Nephron progenitor cell (in vitro differentiated cells): ENCODE measurements around the gene KCTD6.
A peak's percentile ranks its signal among the peaks of the same experiment; 100 is the strongest.

Experiments
- DNase-seq: peaks from one replicate; pipeline ENCODE4 v3.0.0; 2021
- H3K27ac Mint-ChIP-seq: 2 replicates; pipeline ENCODE4 v1.8.0; 2021; ENCODE audit warnings: mild to moderate bottlenecking, moderate library complexity, mixed read lengths
- H3K27me3 Mint-ChIP-seq: 2 replicates; pipeline ENCODE4 v1.8.0; 2021; ENCODE audit warnings: mild to moderate bottlenecking, low read depth, mixed read lengths; ENCODE audit not compliant: poor library complexity
- H3K36me3 Mint-ChIP-seq: 2 replicates; pipeline ENCODE4 v1.8.0; 2021; ENCODE audit warnings: low read depth, mixed read lengths
- H3K4me1 Mint-ChIP-seq: 2 replicates; pipeline ENCODE4 v1.8.0; 2021; ENCODE audit warnings: mixed read lengths
- H3K4me3 Mint-ChIP-seq: 2 replicates; pipeline ENCODE4 v1.8.0; 2021; ENCODE audit warnings: mild to moderate bottlenecking, moderate library complexity, mixed read lengths
- H3K9me3 Mint-ChIP-seq: 2 replicates; pipeline ENCODE4 v1.8.0; 2021; ENCODE audit warnings: mild to moderate bottlenecking, moderate library complexity, mixed read lengths
- CTCF ChIP-seq: fragments of 200-600 bp; sonication (generic); IDR thresholded peaks from 2 replicates; pipeline ENCODE4 v1.5.0; 2021; ENCODE audit warnings: antibody characterized with exemption

Gene KCTD6

DNA sequence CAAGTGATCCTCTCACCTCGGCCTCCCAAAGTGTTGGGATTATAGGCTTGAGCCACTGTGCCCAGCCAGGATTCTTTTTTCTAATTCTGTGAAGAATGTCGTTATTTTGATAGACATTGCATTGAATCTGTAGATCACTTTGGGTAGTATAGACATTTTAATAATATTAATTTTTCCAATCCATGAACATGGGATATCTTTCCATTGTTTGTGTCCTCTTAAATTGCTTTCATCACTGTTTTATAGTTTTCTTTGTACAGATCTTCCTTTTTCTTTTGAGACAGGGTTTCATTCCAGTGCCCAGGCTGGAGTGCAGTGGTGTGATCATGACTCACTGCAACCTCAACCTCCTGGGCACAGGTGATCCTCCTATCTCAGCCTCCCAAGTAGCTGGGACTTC lies 11.6 kb upstream of the KCTD6 start:
- H3K9me3 Mint-ChIP-seq = peaks cover 17% of the 10 kb centered on the region

GRCh38 chr3:58482917-58483636 lies 8.8 kb upstream of the KCTD6 start:
- Mint-ChIP-seq H3K27ac (no peak overlapping the region), H3K27me3 (peaks cover 10% of the 10 kb centered on the region), H3K4me3 (no peak overlapping the region), H3K9me3 (peaks cover 17% of the 10 kb centered on the region), H3K36me3 (peaks cover 5% of the 10 kb centered on the region), H3K4me1 (peaks cover 52% of the 10 kb centered on the region)
- no peak for TF ChIP-seq CTCF
- no peak for DNase-seq

More for the DNA sequence above, 11.6 kb upstream of the KCTD6 start:
- no peak for DNase-seq
- Mint-ChIP-seq H3K27ac (no peak overlapping the region), H3K4me3 (no peak overlapping the region), H3K27me3 (peaks cover 4% of the 10 kb centered on the region), H3K36me3 (peaks cover 5% of the 10 kb centered on the region), H3K4me1 (peaks cover 34% of the 10 kb centered on the region)
- no peak for TF ChIP-seq CTCF

GRCh38 chr3:58484045-58484721 lies 7.7 kb upstream of the KCTD6 start:
- peaks cover 12% of the 10 kb centered on the region for H3K9me3 Mint-ChIP-seq
- no peak for DNase-seq
- H3K4me1 Mint-ChIP-seq = peaks cover 63% of the 10 kb centered on the region
- H3K4me3 Mint-ChIP-seq = no peak overlapping the region
- H3K27me3 Mint-ChIP-seq = peaks cover 10% of the 10 kb centered on the region
- TF ChIP-seq CTCF = no peak
- H3K36me3 Mint-ChIP-seq = peaks cover under 1% of the 10 kb centered on the region
- peak overlapping the region; percentile 65 for H3K27ac Mint-ChIP-seq

GRCh38 chr3:58484722-58485069 lies 7.2 kb upstream of the KCTD6 start:
- Mint-ChIP-seq H3K27me3 (peaks cover 10% of the 10 kb centered on the region), H3K4me3 (no peak overlapping the region), H3K4me1 (peaks cover 68% of the 10 kb centered on the region), H3K9me3 (peaks cover 7% of the 10 kb centered on the region), H3K27ac (peak overlapping the region; percentile 65), H3K36me3 (no peaks in the 10 kb centered on the region)
- no peak for TF ChIP-seq CTCF
- DNase-seq = no peak

GRCh38 chr3:58485801-58486435 lies 6.0 kb upstream of the KCTD6 start:
- Mint-ChIP-seq H3K27me3 (peaks cover 6% of the 10 kb centered on the region), H3K4me1 (peaks cover 70% of the 10 kb centered on the region), H3K4me3 (no peak overlapping the region), H3K36me3 (no peaks in the 10 kb centered on the region), H3K27ac (no peak overlapping the region), H3K9me3 (no peaks in the 10 kb centered on the region)
- TF ChIP-seq CTCF = no peak
- DNase-seq = no peak
